BJ (cell line): Measurements from ENCODE around the gene ADIG. TPM values are rescaled to one million over a fixed set of nuclear protein-coding genes. Genes with fewer than 3 reads are reported as not detected.

Experiments used
- CTCF ChIA-PET: fragments of 350-600 bp; formaldehyde crosslinking; extraction: SDS; loops from one replicate; lab custom pipeline; 2021; ENCODE audit warnings: antibody characterized with exemption, inconsistent platforms; lab: Yijun Ruan, JAX
- POLR2A ChIA-PET: fragments of 300-600 bp; sonication (Branson Sonifier 250); formaldehyde crosslinking; extraction: SDS; loops from one replicate; lab custom pipeline; 2021; ENCODE audit warnings: antibody characterized with exemption; lab: Charles Lee
- DNase-seq: peaks from one replicate; pipeline ENCODE4 v3.0.0-alpha.2; 2011; ENCODE audit warnings: low read depth
- H3K27me3 ChIP-seq: 2 replicates; pipeline ENCODE4 v1.6.0; 2011; ENCODE audit warnings: low read length; ENCODE audit not compliant: control insufficient read depth, insufficient read depth
- H3K36me3 ChIP-seq: 2 replicates; pipeline ENCODE4 v1.5.1; 2011; ENCODE audit warnings: low read length; ENCODE audit not compliant: control insufficient read depth, insufficient read depth
- H3K4me3 ChIP-seq: 2 replicates; pipeline ENCODE4 v1.5.1; 2011; ENCODE audit warnings: low read depth, mild to moderate bottlenecking, control low read depth, low read length
- polyA plus RNA-seq: library from polyadenylated mRNA; depleted of rRNA; stranded (reverse); fragments of >200 nt; gene quantifications from 2 replicates; pipeline ENCODE4 v1.2.3, GENCODE V29; 2011
- TF ChIP-seq, protein P1 (sequence below): IDR thresholded peaks from 2 replicates; pipeline ENCODE4 v1.5.1; 2011; ENCODE audit warnings: low read depth, mild to moderate bottlenecking, control low read depth, inconsistent platforms, low read length, moderate library complexity; ENCODE audit not compliant: insufficient read depth

The ADIG gene
- polyA plus RNA-seq, 1 experiment, result not detected

DNA sequence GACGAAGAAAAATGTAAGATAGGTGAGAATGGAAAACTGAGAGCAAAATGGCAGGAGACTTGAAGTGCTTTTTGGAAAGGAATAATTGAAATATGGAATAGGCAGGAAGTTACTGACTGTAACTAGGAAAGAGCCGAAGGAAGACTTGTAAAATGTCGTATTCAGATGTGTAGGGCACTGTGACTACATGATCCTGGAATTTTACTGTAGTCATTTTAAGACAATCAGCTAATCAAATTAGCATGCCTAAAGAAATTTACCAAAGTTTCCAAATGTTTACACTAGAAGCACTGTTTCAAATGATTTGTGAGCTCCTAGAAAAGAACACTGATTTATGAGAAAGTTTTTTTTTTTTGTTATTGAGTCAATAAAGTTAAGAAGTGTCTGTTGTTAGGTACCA lies 21.2 kb upstream of the ADIG start:
- Histone ChIP-seq H3K4me3 (no peak overlapping the region), H3K36me3 (peaks cover 6% of the 10 kb centered on the region), H3K27me3 (no peaks in the 10 kb centered on the region)
- CTCF ChIA-PET, result interaction anchor here (0.6 to 1.7 kb wide), 4 partner anchors 9 to 87 kb away, joined by 3 to 4 read pairs (median 4); partner anchors contain the start of gene RALGAPB
- TF ChIP-seq, protein P1, sequence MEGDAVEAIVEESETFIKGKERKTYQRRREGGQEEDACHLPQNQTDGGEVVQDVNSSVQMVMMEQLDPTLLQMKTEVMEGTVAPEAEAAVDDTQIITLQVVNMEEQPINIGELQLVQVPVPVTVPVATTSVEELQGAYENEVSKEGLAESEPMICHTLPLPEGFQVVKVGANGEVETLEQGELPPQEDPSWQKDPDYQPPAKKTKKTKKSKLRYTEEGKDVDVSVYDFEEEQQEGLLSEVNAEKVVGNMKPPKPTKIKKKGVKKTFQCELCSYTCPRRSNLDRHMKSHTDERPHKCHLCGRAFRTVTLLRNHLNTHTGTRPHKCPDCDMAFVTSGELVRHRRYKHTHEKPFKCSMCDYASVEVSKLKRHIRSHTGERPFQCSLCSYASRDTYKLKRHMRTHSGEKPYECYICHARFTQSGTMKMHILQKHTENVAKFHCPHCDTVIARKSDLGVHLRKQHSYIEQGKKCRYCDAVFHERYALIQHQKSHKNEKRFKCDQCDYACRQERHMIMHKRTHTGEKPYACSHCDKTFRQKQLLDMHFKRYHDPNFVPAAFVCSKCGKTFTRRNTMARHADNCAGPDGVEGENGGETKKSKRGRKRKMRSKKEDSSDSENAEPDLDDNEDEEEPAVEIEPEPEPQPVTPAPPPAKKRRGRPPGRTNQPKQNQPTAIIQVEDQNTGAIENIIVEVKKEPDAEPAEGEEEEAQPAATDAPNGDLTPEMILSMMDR, result no peak
- DNase-seq, result peak; percentile 39
- POLR2A ChIA-PET, result no interaction called here

DNA sequence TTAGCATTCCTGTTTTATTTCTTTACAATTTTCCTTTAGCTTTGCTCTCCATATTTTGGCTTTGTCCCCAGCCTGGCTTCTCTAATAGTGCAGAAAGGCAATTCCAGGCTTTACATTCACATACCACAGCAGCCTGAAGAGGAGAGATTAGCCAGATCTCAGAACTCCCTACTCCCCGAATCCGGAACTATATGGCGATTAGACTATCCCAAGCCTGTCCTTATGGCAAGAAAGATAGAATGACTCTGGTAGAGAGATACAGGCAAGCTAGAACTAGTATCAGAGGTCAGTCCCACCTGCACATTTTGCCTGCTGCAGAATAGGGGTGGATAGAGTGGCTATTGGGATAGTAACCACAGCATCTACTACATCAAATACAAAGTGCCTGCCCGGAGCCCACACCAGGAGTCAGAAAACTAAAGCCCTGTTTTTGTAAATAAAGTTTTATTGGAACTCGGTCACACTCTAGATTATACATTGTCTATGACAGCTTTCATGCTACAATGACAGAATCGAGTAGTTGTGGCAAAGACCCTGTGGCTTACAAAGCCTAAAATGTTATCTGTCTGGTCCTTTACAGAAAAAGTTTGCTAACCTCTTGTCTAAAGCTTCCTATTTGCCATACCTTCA lies 17.1 kb upstream of the ADIG start:
- Histone ChIP-seq H3K4me3 (no peak overlapping the region), H3K27me3 (no peaks in the 10 kb centered on the region), H3K36me3 (peaks cover 5% of the 10 kb centered on the region)
- TF ChIP-seq, protein P1, result no peak
- ChIA-PET POLR2A (no interaction called here), CTCF (interaction anchor here (1.1 kb wide), 1 partner anchor 13 kb away, joined by 3 read pairs; no protein-coding TSS in a partner anchor)
- no peak for DNase-seq

DNA sequence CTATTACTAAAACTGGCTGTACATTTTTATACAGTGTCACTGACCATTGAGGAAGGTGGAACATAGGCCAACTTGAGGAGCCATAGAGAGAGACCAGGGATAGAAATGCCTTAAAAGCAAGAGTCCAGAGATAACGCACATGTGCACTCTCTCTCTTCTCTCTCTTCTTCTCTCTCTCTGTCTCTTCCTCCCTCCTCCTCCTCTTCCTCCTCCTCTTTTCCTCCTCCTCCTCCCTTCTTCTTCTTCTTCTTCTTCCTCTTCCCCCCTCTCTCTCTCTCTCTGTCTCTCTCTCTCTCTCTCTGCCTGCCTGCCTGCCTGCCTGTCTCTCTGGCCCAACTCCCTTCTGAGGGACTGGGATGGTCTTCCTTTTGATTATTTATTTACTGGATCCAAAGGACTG lies 16.3 kb upstream of the ADIG start:
- TF ChIP-seq, protein P1, result no peak
- H3K36me3 ChIP-seq, result peaks cover 6% of the 10 kb centered on the region
- ChIA-PET POLR2A (no interaction called here), CTCF (interaction anchor here (1.1 kb wide), 1 partner anchor 13 kb away, joined by 3 read pairs; no protein-coding TSS in a partner anchor)
- no peak overlapping the region for H3K4me3 ChIP-seq
- DNase-seq, result no peak
- H3K27me3 ChIP-seq, result no peaks in the 10 kb centered on the region

DNA sequence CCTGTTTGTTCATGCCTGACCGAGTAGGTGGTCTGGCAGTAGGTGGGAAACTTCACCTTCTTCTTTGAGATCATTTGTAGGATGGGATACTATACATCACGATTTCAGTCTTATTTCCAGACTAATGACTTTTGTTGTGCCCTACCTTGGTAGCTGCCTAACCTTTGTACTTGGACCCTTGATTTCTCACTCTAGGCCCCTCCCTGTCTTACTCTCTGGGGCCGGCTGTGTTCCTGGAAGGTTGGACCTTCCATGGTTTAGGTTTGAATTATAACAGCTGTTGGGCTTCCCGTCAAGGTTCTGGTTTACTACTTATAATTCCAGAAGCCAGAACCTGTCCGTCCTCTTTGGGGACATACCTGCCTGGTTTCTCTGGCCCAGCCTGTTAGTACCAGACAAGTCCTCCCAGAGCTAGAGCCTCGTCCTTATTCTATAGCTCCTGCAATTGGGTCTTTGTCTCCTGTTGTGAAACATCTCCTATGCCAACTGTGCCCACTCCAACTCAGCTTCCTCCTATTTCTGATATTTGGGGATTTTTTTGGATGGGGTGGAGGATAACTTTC lies 14.9 kb upstream of the ADIG start:
- no peak for DNase-seq
- Histone ChIP-seq H3K36me3 (peaks cover 10% of the 10 kb centered on the region), H3K4me3 (no peak overlapping the region), H3K27me3 (no peaks in the 10 kb centered on the region)
- TF ChIP-seq, protein P1, result no peak
- CTCF ChIA-PET, result interaction anchor here (1.1 to 1.3 kb wide), 2 partner anchors 12 to 120 kb away, joined by 3 read pairs; no protein-coding TSS in a partner anchor
- POLR2A ChIA-PET, result no interaction called here

DNA sequence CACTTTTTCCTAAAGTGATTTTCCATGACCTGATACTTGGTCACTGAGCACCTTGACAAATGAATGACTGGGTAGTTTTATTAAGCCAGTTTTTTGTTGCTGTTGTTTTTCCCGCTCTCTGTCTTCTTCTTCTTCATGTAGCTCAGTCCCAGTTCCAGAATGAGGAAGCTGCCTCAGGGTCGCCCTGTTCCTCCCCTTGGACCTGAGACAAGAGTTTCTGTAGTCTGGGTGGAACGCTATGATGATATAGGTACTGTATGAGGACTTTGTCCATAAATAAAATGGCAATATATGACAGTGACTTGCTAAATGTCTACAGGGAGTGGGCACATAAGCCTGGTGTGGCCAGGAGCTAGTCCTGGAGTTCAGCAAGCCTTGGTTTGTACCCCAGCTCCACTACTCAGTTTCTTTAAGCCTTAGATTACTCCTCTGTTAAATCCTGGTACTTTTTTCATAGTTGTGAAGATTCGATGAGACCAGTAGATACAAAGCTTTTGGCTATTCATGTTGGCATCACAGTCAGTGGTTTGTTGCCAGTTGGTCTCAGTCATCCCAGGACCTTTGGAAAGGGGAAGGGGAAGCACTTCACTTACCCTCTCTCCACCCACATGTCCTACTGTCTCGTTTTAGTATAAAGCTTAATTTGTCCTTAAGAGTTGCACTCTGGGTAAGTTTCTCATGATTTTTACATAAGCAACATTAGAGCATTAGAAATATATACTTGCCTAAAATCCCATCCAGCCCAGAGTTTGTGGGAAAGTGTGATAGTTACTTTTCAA lies 11.1 kb upstream of the ADIG start:
- no peak for DNase-seq
- H3K27me3 ChIP-seq, result no peaks in the 10 kb centered on the region
- ChIA-PET POLR2A (interaction anchor here (0.6 kb wide), 1 partner anchor 12 kb away, joined by 4 read pairs; no protein-coding TSS in a partner anchor), CTCF (interaction anchor here (0.6 to 2.1 kb wide), 2 partner anchors 10 to 161 kb away, joined by 4 read pairs; no protein-coding TSS in a partner anchor)
- peaks cover 6% of the 10 kb centered on the region for H3K36me3 ChIP-seq
- TF ChIP-seq, protein P1, result no peak
- no peak overlapping the region for H3K4me3 ChIP-seq
